ENCODE measurements around the gene PCDH9.

The PCDH9 gene

DNA sequence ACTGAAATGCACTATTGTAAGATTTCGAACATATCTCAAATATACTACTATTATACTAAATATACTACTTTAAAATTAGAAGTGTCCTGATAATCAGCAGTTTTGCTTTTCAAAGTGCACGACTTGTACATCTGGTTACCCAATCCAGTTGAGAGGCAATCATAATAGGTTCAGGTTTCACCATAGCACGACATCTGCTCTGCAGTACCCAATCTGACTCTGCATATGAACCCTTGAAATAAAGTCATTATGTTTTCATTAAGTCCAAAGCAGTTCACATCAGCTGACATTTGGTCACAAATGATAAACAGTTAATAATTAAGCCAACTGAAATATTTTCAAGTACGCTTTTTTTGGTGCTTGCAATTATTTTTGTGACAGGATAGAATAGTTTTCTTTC lies 90.6 kb downstream of the PCDH9 start:
- Histone ChIP-seq H2BK120ac (ENCODE audit: insufficient read depth, low read length, poor library complexity) (no peak overlapping the region), H2BK12ac (ENCODE audit: low read length) (no peak overlapping the region), H4K91ac (ENCODE audit: low read depth, low read length) (no peak overlapping the region), H3K4me1 (ENCODE audit: control insufficient read depth in 1 of 2, insufficient read depth in 2 of 2, low read length in 2 of 2) (no peaks in the 10 kb centered on the region), H3K27ac (ENCODE audit: low read depth, low read length) (no peak overlapping the region), H3K9me3 (ENCODE audit: insufficient read depth, low read depth, low read length) (no peaks in the 10 kb centered on the region), H3K4me3 (ENCODE audit: low read depth, low read length) (no peak overlapping the region), H3K79me1 (ENCODE audit: low read length) (no peaks in the 10 kb centered on the region), H3K18ac (ENCODE audit: low read length) (no peak overlapping the region), H3K14ac (ENCODE audit: low read length) (no peak overlapping the region), H3K4me2 (ENCODE audit: low read length) (no peak overlapping the region), H3K4ac (ENCODE audit: low read depth, low read length) (no peak overlapping the region), H2AFZ (ENCODE audit: insufficient read depth, low read length, poor library complexity) (no peak overlapping the region), H3K9ac (ENCODE audit: low read length) (no peak overlapping the region), H4K8ac (ENCODE audit: low read depth, low read length) (no peak overlapping the region), H2BK5ac (ENCODE audit: low read depth, low read length, poor library complexity) (no peak overlapping the region), H3K79me2 (ENCODE audit: control insufficient read depth, insufficient read depth, low read length, poor library complexity) (no peaks in the 10 kb centered on the region), H2AK5ac (ENCODE audit: low read length) (no peak overlapping the region), H3K23ac (ENCODE audit: low read length) (no peak overlapping the region), H3K27me3 (ENCODE audit: insufficient read depth, low read length) (no peaks in the 10 kb centered on the region), H3K36me3 (ENCODE audit: control insufficient read depth in 1 of 2, insufficient read depth in 2 of 2, low read length in 2 of 2) (no peaks in the 10 kb centered on the region), H4K12ac (ENCODE audit: low read depth, low read length) (no peak overlapping the region)
- DNase-seq, result no peak
- WGBS (ENCODE audit: extremely low coverage, insufficient coverage, insufficient read length), result no CpG with 5 or more reads among the region's 4 CpGs

DNA sequence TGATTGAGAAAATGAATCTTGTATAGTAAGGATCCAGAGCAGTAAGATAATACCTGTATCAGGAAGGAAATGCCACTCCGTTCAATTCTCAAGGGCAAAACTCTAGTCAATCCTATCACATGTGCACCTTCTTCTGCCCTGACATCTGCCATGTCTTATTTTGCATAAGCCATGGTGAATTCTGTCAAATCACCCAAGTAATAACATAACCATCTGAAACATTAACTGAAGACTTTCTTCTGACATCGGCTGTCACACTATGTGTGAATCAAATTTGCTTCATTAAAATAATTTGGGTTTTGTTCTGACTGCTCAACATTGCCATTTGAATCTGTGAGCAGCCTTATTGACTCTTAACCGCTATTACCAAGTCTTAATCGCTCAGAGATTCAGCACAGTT lies 91.2 kb downstream of the PCDH9 start:
- Histone ChIP-seq H3K4me1 (ENCODE audit: control insufficient read depth in 1 of 2, insufficient read depth in 2 of 2, low read length in 2 of 2) (no peaks in the 10 kb centered on the region), H3K23ac (ENCODE audit: low read length) (no peak overlapping the region), H3K79me1 (ENCODE audit: low read length) (no peaks in the 10 kb centered on the region), H2AFZ (ENCODE audit: insufficient read depth, low read length, poor library complexity) (no peak overlapping the region), H3K14ac (ENCODE audit: low read length) (no peak overlapping the region), H2BK120ac (ENCODE audit: insufficient read depth, low read length, poor library complexity) (no peak overlapping the region), H3K79me2 (ENCODE audit: control insufficient read depth, insufficient read depth, low read length, poor library complexity) (no peaks in the 10 kb centered on the region), H4K8ac (ENCODE audit: low read depth, low read length) (no peak overlapping the region), H3K27me3 (ENCODE audit: insufficient read depth, low read length) (no peaks in the 10 kb centered on the region), H2BK12ac (ENCODE audit: low read length) (no peak overlapping the region), H3K18ac (ENCODE audit: low read length) (no peak overlapping the region), H3K36me3 (ENCODE audit: control insufficient read depth in 1 of 2, insufficient read depth in 2 of 2, low read length in 2 of 2) (no peaks in the 10 kb centered on the region), H3K27ac (ENCODE audit: low read depth, low read length) (no peak overlapping the region), H2AK5ac (ENCODE audit: low read length) (no peak overlapping the region), H3K4me2 (ENCODE audit: low read length) (no peak overlapping the region), H3K9ac (ENCODE audit: low read length) (no peak overlapping the region), H2BK5ac (ENCODE audit: low read depth, low read length, poor library complexity) (no peak overlapping the region), H3K9me3 (ENCODE audit: insufficient read depth, low read depth, low read length) (no peaks in the 10 kb centered on the region), H4K12ac (ENCODE audit: low read depth, low read length) (no peak overlapping the region), H3K4ac (ENCODE audit: low read depth, low read length) (no peak overlapping the region), H4K91ac (ENCODE audit: low read depth, low read length) (no peak overlapping the region), H3K4me3 (ENCODE audit: low read depth, low read length) (no peak overlapping the region)
- whole genome bisulfite sequencing (ENCODE audit: extremely low coverage, insufficient coverage, insufficient read length), result no CpG with 5 or more reads among the region's 4 CpGs
- no peak for DNase-seq

- H2BK12ac ChIP-seq (ENCODE audit: low read length), result no peak overlapping the region
- no peak overlapping the region for H3K9ac ChIP-seq (ENCODE audit: low read length)
Measured at GRCh38 chr13:67137044-67137735, 92.9 kb downstream of the PCDH9 start.

GRCh38 chr13:67136157-67136556 lies 94.0 kb downstream of the PCDH9 start:
- Histone ChIP-seq H3K14ac (ENCODE audit: low read length) (no peak overlapping the region), H3K27ac (ENCODE audit: low read depth, low read length) (no peak overlapping the region), H3K27me3 (ENCODE audit: insufficient read depth, low read length) (no peaks in the 10 kb centered on the region), H2AFZ (ENCODE audit: insufficient read depth, low read length, poor library complexity) (no peak overlapping the region), H3K4ac (ENCODE audit: low read depth, low read length) (no peak overlapping the region), H3K79me2 (ENCODE audit: control insufficient read depth, insufficient read depth, low read length, poor library complexity) (no peaks in the 10 kb centered on the region), H3K4me1 (ENCODE audit: control insufficient read depth in 1 of 2, insufficient read depth in 2 of 2, low read length in 2 of 2) (no peaks in the 10 kb centered on the region), H2BK120ac (ENCODE audit: insufficient read depth, low read length, poor library complexity) (no peak overlapping the region), H2BK12ac (ENCODE audit: low read length) (no peak overlapping the region), H3K4me3 (ENCODE audit: low read depth, low read length) (no peak overlapping the region), H2BK5ac (ENCODE audit: low read depth, low read length, poor library complexity) (no peak overlapping the region), H3K9me3 (ENCODE audit: insufficient read depth, low read depth, low read length) (no peaks in the 10 kb centered on the region), H3K9ac (ENCODE audit: low read length) (no peak overlapping the region), H3K23ac (ENCODE audit: low read length) (no peak overlapping the region), H3K79me1 (ENCODE audit: low read length) (no peaks in the 10 kb centered on the region), H4K91ac (ENCODE audit: low read depth, low read length) (no peak overlapping the region), H4K8ac (ENCODE audit: low read depth, low read length) (no peak overlapping the region), H4K12ac (ENCODE audit: low read depth, low read length) (no peak overlapping the region), H3K4me2 (ENCODE audit: low read length) (no peak overlapping the region), H2AK5ac (ENCODE audit: low read length) (no peak overlapping the region), H3K18ac (ENCODE audit: low read length) (no peak overlapping the region), H3K36me3 (ENCODE audit: control insufficient read depth in 1 of 2, insufficient read depth in 2 of 2, low read length in 2 of 2) (no peaks in the 10 kb centered on the region)
- WGBS (ENCODE audit: extremely low coverage, insufficient coverage, insufficient read length), result no CpG with 5 or more reads among the region's 5 CpGs
- DNase-seq, result no peak

More at GRCh38 chr13:67137044-67137735, 92.9 kb downstream of the PCDH9 start:
- no peaks in the 10 kb centered on the region for H3K36me3 ChIP-seq (ENCODE audit: control insufficient read depth in 1 of 2, insufficient read depth in 2 of 2, low read length in 2 of 2)
- H4K8ac ChIP-seq (ENCODE audit: low read depth, low read length), result no peak overlapping the region
- no CpG with 5 or more reads among the region's 6 CpGs for WGBS (ENCODE audit: extremely low coverage, insufficient coverage, insufficient read length)
- no peak overlapping the region for H3K4ac ChIP-seq (ENCODE audit: low read depth, low read length)
- no peaks in the 10 kb centered on the region for H3K79me2 ChIP-seq (ENCODE audit: control insufficient read depth, insufficient read depth, low read length, poor library complexity)
- H3K14ac ChIP-seq (ENCODE audit: low read length), result no peak overlapping the region
- H3K9me3 ChIP-seq (ENCODE audit: insufficient read depth, low read depth, low read length), result no peaks in the 10 kb centered on the region
- no peaks in the 10 kb centered on the region for H3K4me1 ChIP-seq (ENCODE audit: control insufficient read depth in 1 of 2, insufficient read depth in 2 of 2, low read length in 2 of 2)
- no peak overlapping the region for H4K91ac ChIP-seq (ENCODE audit: low read depth, low read length)
- no peak overlapping the region for H2BK120ac ChIP-seq (ENCODE audit: insufficient read depth, low read length, poor library complexity)
- H2AFZ ChIP-seq (ENCODE audit: insufficient read depth, low read length, poor library complexity), result no peak overlapping the region
- no peak overlapping the region for H3K4me2 ChIP-seq (ENCODE audit: low read length)
- no peak overlapping the region for H3K27ac ChIP-seq (ENCODE audit: low read depth, low read length)
- no peak overlapping the region for H2AK5ac ChIP-seq (ENCODE audit: low read length)
- H3K79me1 ChIP-seq (ENCODE audit: low read length), result no peaks in the 10 kb centered on the region
- DNase-seq, result no peak
- no peak overlapping the region for H4K12ac ChIP-seq (ENCODE audit: low read depth, low read length)
- no peak overlapping the region for H3K18ac ChIP-seq (ENCODE audit: low read length)
- H3K23ac ChIP-seq (ENCODE audit: low read length), result no peak overlapping the region
- no peak overlapping the region for H2BK5ac ChIP-seq (ENCODE audit: low read depth, low read length, poor library complexity)
- H3K27me3 ChIP-seq (ENCODE audit: insufficient read depth, low read length), result no peaks in the 10 kb centered on the region
- H3K4me3 ChIP-seq (ENCODE audit: low read depth, low read length), result no peak overlapping the region

Measured in trophoblast cell (in vitro differentiated cells and primary cell).